Tongue (tissue), 2 donors: Measurements from ENCODE around the gene GBP5. TPM values are rescaled to one million over a fixed set of nuclear protein-coding genes. Genes with fewer than 3 reads are reported as not detected.
A peak's percentile ranks its signal among the peaks of the same experiment; 100 is the strongest.
"Not testable (repeated sequence)": the region's sequence is repeated elsewhere in the genome, so short reads cannot be mapped to it uniquely, and the experiment has no call there.

Source experiments
- DNase-seq: peaks from one replicate; pipeline ENCODE4 v3.0.0-alpha.2; 2015
- total RNA-seq: library from RNA; depleted of rRNA; stranded (reverse); fragments of >200 nt; gene quantifications from one replicate; pipeline ENCODE4 v1.2.3, GENCODE V29; 2014

GBP5 gene
- 0.72 TPM for total RNA-seq

- not testable (repeated sequence) for DNase-seq
Measured at GRCh38 chr1:89272269-89273041, at the start of gene GBP5. TSS of gene GBP5 (minus strand) at chr1:89272860. CDS start at chr1:89269555, 3,305 bp downstream.

- DNase-seq, result no peak
Measured at GRCh38 chr1:89322402-89322801, 49.7 kb upstream of the GBP5 start.

GRCh38 chr1:89312572-89312971, 39.9 kb upstream of the GBP5 start:
- no peak for DNase-seq

- no peak for DNase-seq
Measured at GRCh38 chr1:89311757-89312156, 39.1 kb upstream of the GBP5 start.

- no peak for DNase-seq
Measured at GRCh38 chr1:89310976-89311375, 38.3 kb upstream of the GBP5 start.

- DNase-seq, result peak; percentile 3
Measured at GRCh38 chr1:89310505-89310904, 37.8 kb upstream of the GBP5 start.

GRCh38 chr1:89309828-89310227, 37.2 kb upstream of the GBP5 start:
- no peak for DNase-seq

- DNase-seq, result no peak
Measured at GRCh38 chr1:89306273-89306672, 33.6 kb upstream of the GBP5 start.

- no peak for DNase-seq
Measured at GRCh38 chr1:89305493-89305892, 32.8 kb upstream of the GBP5 start.

- no peak for DNase-seq
Measured at GRCh38 chr1:89304572-89305230, 32.0 kb upstream of the GBP5 start.

GRCh38 chr1:89302697-89303332, 30.2 kb upstream of the GBP5 start:
- no peak for DNase-seq

GRCh38 chr1:89299739-89300463, 27.2 kb upstream of the GBP5 start:
- not testable (repeated sequence) for DNase-seq

GRCh38 chr1:89298461-89298860, 25.8 kb upstream of the GBP5 start:
- DNase-seq, result no peak

- DNase-seq, result no peak
Measured at GRCh38 chr1:89295187-89295586, 22.5 kb upstream of the GBP5 start.

GRCh38 chr1:89291276-89291675, 18.6 kb upstream of the GBP5 start:
- DNase-seq, result no peak

GRCh38 chr1:89288051-89288340, 15.3 kb upstream of the GBP5 start:
- DNase-seq, result no peak

- DNase-seq, result no peak
Measured at GRCh38 chr1:89287181-89288050, 14.8 kb upstream of the GBP5 start.

- DNase-seq, result no peak
Measured at GRCh38 chr1:89286549-89287180, 14.0 kb upstream of the GBP5 start.

GRCh38 chr1:89285745-89286380, 13.2 kb upstream of the GBP5 start:
- DNase-seq, result no peak

GRCh38 chr1:89284078-89284763, 11.6 kb upstream of the GBP5 start:
- DNase-seq, result not testable (repeated sequence)
